Choroid plexus epithelial cell (primary cell): ENCODE measurements around the gene JAKMIP2.

ENCODE experiments used
- DNase-seq: peaks from one replicate; pipeline ENCODE4 v3.0.0-alpha.2; 2010; ENCODE audit warnings: low read depth
- H3K4me3 ChIP-seq: 2 replicates; pipeline ENCODE4 v1.5.1; 2011; ENCODE audit warnings: low read depth, mild to moderate bottlenecking, control low read depth, low read length, moderate library complexity
- CTCF ChIP-seq: conservative IDR thresholded peaks from 2 replicates; pipeline ENCODE4 v1.5.1; 2011; ENCODE audit warnings: low read depth, mild to moderate bottlenecking, control low read depth, inconsistent platforms, low read length, moderate library complexity

JAKMIP2 gene

GRCh38 chr5:147821766-147822165 lies 39.2 kb upstream of the JAKMIP2 start:
- no peak for TF ChIP-seq CTCF
- DNase-seq, result no peak
- H3K4me3 ChIP-seq, result no peak overlapping the region

GRCh38 chr5:147819261-147819770 lies 36.8 kb upstream of the JAKMIP2 start:
- no peak overlapping the region for H3K4me3 ChIP-seq
- TF ChIP-seq CTCF, result no peak
- no peak for DNase-seq

- no peak for DNase-seq
- TF ChIP-seq CTCF, result no peak
- H3K4me3 ChIP-seq, result no peak overlapping the region
These were observed 35.8 kb upstream of the JAKMIP2 start for GRCh38 chr5:147818290-147818689.

DNA sequence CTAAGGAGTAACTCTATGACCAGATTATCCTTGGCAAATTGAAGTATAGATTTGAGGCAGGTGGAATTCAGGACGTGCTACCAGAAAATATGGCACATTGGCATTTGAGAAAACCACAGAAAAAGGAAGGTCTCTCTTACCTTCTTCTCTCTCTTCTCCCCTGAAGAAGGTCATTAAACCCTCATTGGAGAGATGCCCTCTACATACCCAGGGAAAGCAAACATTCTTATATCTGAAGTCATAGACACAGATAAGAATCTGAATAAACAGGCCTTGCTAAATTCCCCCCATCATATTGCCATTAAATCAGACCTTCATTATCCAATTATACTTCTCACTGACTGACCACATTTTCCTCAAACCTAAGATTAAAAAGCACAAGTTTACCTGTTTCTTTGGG lies 31.2 kb upstream of the JAKMIP2 start:
- TF ChIP-seq CTCF, result no peak
- no peak overlapping the region for H3K4me3 ChIP-seq
- no peak for DNase-seq

GRCh38 chr5:147809830-147810666 lies 27.5 kb upstream of the JAKMIP2 start:
- no peak overlapping the region for H3K4me3 ChIP-seq
- peak; percentile 4 for DNase-seq
- no peak for TF ChIP-seq CTCF

DNA sequence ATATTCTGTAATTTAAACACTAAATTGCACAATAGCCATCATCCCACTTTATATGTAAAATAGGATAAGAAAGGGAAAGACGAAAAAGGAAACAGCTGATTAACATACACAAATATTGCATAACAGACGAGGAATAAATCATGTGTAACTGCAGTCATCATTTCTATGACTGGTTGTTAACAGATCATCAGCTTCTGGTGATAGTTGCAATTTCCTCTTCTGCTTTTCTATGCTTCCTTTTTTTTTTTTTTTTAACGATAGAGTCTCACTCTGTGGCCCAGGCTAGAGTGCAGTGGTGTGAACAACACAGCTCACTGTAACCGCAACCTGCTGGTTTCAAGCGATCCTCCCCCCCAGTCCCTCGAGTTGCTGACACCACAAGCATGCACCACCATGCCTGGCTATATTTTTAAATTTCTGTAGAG lies 22.5 kb upstream of the JAKMIP2 start:
- DNase-seq, result no peak
- H3K4me3 ChIP-seq, result no peak overlapping the region
- TF ChIP-seq CTCF, result no peak

DNA sequence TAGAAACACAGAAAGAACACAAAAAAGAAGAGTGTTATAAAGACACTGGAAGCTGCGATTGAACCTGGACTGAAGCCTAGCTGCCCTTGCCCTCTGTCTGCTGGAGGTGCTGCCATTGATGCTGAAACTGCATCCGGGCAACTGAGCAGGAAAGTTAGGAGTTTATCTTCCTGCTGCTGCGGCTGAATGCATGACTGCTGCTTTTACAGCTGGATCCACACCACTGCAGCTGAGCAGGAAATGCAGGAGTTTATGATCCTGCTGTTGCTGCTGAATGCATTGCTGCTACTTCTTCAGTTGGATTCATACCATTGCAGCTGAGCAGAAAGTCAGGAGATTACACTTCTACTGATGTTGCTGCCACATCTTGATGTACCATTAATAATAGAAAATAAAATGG lies 21.8 kb upstream of the JAKMIP2 start:
- no peak for TF ChIP-seq CTCF
- DNase-seq, result no peak
- no peak overlapping the region for H3K4me3 ChIP-seq
